Omental fat pad (tissue), 4 donors: ENCODE measurements around the gene BATF3. TPM values are rescaled to one million over a fixed set of nuclear protein-coding genes. Genes with fewer than 3 reads are reported as not detected.
"Not testable (repeated sequence)": the region's sequence is repeated elsewhere in the genome, so short reads cannot be mapped to it uniquely, and the experiment has no call there.

Experiments
- ATAC-seq: fragments of 150-250 bp; one replicate; pipeline ENCODE4 v1.9.1; 2016; ENCODE audit warnings: mild to moderate bottlenecking, moderate library complexity; ENCODE audit not compliant: low FRiP score
- DNase-seq: peaks from one replicate; pipeline ENCODE4 v3.0.0-alpha.2; 2019; ENCODE audit warnings: low spot score
- total RNA-seq, 4 donors: library from RNA; depleted of rRNA; stranded (reverse); fragments of >200 nt; gene quantifications; one replicate each; pipeline ENCODE4 v1.1.0, GENCODE V29; 2016
- TF ChIP-seq, protein P1 (sequence below), 3 donors: fragments of 450-650 bp; IDR thresholded peaks; one replicate each; pipeline ENCODE4 v1.5.1; 2016 to 2017; ENCODE audit warnings: antibody characterized with exemption in 3 of 3, mild to moderate bottlenecking in 3 of 3, moderate library complexity in 2 of 3

BATF3 gene
- total RNA-seq, 4 donors from 2014 or later: 4.1 to 48.9 (median 4.8) TPM

DNA sequence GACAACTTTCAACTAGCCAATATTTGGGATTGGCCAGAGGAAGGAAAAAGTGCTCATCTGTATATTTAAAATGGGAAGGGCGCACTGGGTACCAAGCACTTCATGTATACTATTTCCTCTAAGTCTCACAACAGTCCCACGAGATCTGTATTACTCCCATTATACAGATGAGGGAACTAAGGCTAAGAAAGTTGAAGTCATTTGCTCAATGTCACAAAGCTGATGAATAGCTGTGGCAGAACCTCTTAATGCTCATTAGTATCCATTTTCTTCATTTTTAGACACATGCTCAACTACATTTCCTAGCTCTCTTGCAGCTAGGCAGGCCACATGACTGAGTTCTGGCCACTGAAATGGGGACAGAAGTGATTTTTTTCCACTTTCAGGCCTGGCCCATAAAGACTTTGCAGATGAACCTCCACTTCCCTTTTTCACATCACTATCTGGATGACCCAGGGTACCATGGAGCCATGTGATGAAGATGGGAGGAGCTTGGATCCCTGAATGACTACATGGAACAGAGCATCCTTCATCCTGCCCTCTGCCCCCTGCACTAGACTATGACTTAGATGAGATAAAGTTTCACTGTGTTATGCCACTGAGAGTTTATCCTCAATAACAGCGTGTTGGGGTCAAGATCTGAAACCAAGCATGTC is 59.3 kb downstream of the BATF3 start:
- TF ChIP-seq, protein P1, sequence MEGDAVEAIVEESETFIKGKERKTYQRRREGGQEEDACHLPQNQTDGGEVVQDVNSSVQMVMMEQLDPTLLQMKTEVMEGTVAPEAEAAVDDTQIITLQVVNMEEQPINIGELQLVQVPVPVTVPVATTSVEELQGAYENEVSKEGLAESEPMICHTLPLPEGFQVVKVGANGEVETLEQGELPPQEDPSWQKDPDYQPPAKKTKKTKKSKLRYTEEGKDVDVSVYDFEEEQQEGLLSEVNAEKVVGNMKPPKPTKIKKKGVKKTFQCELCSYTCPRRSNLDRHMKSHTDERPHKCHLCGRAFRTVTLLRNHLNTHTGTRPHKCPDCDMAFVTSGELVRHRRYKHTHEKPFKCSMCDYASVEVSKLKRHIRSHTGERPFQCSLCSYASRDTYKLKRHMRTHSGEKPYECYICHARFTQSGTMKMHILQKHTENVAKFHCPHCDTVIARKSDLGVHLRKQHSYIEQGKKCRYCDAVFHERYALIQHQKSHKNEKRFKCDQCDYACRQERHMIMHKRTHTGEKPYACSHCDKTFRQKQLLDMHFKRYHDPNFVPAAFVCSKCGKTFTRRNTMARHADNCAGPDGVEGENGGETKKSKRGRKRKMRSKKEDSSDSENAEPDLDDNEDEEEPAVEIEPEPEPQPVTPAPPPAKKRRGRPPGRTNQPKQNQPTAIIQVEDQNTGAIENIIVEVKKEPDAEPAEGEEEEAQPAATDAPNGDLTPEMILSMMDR (IDR thresholded peaks at IDR 0.05): no peak

DNA sequence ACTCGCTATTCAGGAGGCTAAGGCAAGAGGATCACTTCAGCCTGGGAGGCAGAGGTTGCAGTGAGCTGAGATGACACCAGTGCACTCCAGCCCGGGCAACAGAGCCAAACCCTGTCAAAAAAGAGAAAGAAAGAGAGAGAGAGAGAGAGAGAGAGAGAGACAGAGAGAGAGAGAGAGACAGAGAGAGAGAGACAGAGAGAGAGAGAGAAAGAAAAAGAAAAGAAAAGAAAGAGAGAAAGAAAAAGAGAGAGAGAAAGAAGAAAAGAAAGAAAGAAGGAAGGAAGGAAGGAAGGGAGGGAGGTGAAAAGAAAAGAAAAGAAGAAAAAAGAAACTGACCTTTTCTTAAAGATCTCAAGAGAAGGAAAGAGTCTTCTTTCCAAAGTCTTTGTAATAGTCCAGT is 60.1 kb downstream of the BATF3 start:
- not testable (repeated sequence) for ATAC-seq, DNase-seq

More for the DNA sequence above, 59.3 kb downstream of the BATF3 start:
- DNase-seq: no peak
- no peak for ATAC-seq

DNA sequence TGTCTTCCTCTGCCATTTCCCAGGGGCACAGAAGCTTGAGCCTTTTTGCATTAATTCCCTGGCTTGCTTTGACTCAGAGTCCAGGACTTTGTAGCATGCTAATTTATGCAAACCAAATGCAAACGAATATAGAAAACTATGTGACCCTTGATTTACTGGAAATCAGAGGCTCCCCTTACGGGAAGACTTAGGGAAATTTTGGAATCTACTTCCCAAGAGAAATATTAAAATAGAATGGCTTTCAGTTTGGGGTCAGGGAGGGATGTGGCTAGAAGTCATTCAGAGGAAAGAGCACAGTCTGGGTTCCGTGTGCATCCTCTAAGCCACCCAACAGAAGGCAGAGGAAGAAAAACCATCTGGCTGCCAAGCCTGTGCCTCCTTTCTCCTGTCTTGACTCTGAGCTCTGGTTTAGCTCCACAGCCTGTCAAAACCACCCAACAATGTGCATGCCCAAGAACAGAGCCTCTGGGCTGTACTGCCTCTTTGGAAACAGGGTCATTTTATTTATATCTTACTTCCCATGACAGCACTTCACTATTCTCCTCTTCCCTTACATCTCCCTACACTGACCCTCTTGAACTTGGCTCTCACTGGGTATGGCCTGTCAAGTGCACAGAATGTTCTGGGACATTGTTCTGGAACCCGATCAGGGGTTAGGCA is 61.0 kb downstream of the BATF3 start:
- TF ChIP-seq, protein P1 (IDR thresholded peaks at IDR 0.05): no peak
- ATAC-seq (no peak), DNase-seq (no peak)

DNA sequence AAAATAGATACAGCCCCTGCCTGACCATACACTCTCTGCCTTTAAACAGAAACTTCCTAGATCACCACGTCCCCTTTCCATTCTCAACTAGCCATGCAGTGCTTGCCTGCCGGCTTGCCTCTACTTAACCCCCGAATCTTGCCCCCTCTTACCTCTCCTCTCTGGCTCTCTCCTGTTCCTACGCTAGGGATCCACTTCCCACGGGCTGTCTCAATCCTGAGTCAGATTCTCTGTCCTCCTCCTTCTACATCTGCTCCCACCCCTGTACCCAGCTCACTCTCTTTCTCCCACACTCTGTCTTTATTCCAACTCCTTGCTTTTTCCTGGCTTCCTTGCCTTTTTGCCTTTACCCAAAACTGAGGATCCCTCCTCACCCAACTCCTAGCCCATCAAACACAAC is 61.7 kb downstream of the BATF3 start:
- DNase-seq (no peak), ATAC-seq (no peak)
- TF ChIP-seq, protein P1 (IDR thresholded peaks at IDR 0.05): no peak

Other genes starting within 250 kb of the BATF3 start
- 100 to 1,000 TPM in 1 of 4 donors, 10 to 100 TPM in 3; 41.5 to 229 (median 77.5) TPM for gene ATF3, start 91.1 kb downstream of the BATF3 start, total RNA-seq
- gene NSL1, start 91.9 kb upstream of the BATF3 start, total RNA-seq: 10 to 100 TPM; 17.8 to 32.2 (median 27.3) TPM
- gene TATDN3, start 92.1 kb upstream of the BATF3 start, total RNA-seq: 10 to 100 TPM; 10.1 to 15.9 (median 13.3) TPM
- gene SPATA45, start 147.8 kb upstream of the BATF3 start, total RNA-seq: not detected
- gene FLVCR1, start 158.4 kb upstream of the BATF3 start, total RNA-seq: 1 to 10 TPM; 3.2 to 7.2 (median 4.9) TPM